H9 (cell line): ENCODE results near the gene SLC22A2. TPM values are rescaled to one million over a fixed set of nuclear protein-coding genes. Genes with fewer than 3 reads are reported as not detected.

Source experiments
- DNase-seq: peaks from one replicate; pipeline ENCODE4 v3.0.0-alpha.2; 2017
- H2AFZ ChIP-seq: one replicate; pipeline ENCODE4 v1.6.1; 2013; ENCODE audit warnings: mild to moderate bottlenecking, low read length, control low read depth, moderate library complexity
- H2AK5ac ChIP-seq: 2 replicates; pipeline ENCODE4 v1.6.1; 2013; ENCODE audit warnings: low read length, control low read depth, mixed read lengths; ENCODE audit not compliant: insufficient read length
- H2BK120ac ChIP-seq: one replicate; pipeline ENCODE4 v1.6.1; 2013; ENCODE audit warnings: low read depth, mild to moderate bottlenecking, low read length, control low read depth, inconsistent platforms; ENCODE audit not compliant: poor library complexity, severe bottlenecking
- H2BK12ac ChIP-seq: 2 replicates; pipeline ENCODE4 v1.6.1; 2013; ENCODE audit warnings: low read length, control low read depth, mixed read lengths, low read depth; ENCODE audit not compliant: insufficient read length
- H2BK15ac ChIP-seq: 2 replicates; pipeline ENCODE4 v1.6.1; 2013; ENCODE audit warnings: low read depth, low read length, control low read depth
- H2BK20ac ChIP-seq: one replicate; pipeline ENCODE4 v1.6.1; 2013; ENCODE audit warnings: low read depth, mild to moderate bottlenecking, low read length, control low read depth, inconsistent platforms; ENCODE audit not compliant: poor library complexity, severe bottlenecking
- H2BK5ac ChIP-seq: 2 replicates; pipeline ENCODE4 v1.6.1; 2013; ENCODE audit warnings: low read length, control low read depth, mixed read lengths; ENCODE audit not compliant: insufficient read length
- H3K14ac ChIP-seq: 2 replicates; pipeline ENCODE4 v1.6.1; 2013; ENCODE audit warnings: low read length, control low read depth; ENCODE audit not compliant: insufficient read depth
- H3K18ac ChIP-seq: 2 replicates; pipeline ENCODE4 v1.6.1; 2013; ENCODE audit warnings: low read depth, mild to moderate bottlenecking, mixed read lengths, low read length, control low read depth; ENCODE audit not compliant: insufficient read length
- H3K23ac ChIP-seq: 2 replicates; pipeline ENCODE4 v1.6.1; 2013; ENCODE audit warnings: low read length, control low read depth, mixed read lengths, low read depth; ENCODE audit not compliant: insufficient read length
- H3K23me2 ChIP-seq: 2 replicates; pipeline ENCODE4 v1.6.1; 2013; ENCODE audit warnings: low read depth, mild to moderate bottlenecking, mixed read lengths, low read length, control low read depth; ENCODE audit not compliant: insufficient read length, poor library complexity, severe bottlenecking
- H3K27ac ChIP-seq: 2 replicates; pipeline ENCODE4 v1.5.1; 2013; ENCODE audit warnings: low read length, control low read depth, mixed read lengths, low read depth; ENCODE audit not compliant: insufficient read length
- H3K27me3 ChIP-seq: 2 replicates; pipeline ENCODE4 v1.6.1; 2013; ENCODE audit warnings: low read length, control low read depth, inconsistent platforms; ENCODE audit not compliant: insufficient read depth
- H3K4ac ChIP-seq: 2 replicates; pipeline ENCODE4 v1.6.1; 2013; ENCODE audit warnings: low read depth, mild to moderate bottlenecking, control low read depth, inconsistent platforms, low read length, moderate library complexity
- H3K4me1 ChIP-seq: 2 replicates; pipeline ENCODE4 v1.6.1; 2013; ENCODE audit warnings: low read length, control low read depth, inconsistent platforms; ENCODE audit not compliant: insufficient read depth
- H3K4me2 ChIP-seq: 2 replicates; pipeline ENCODE4 v1.6.1; 2013; ENCODE audit warnings: low read length, control low read depth, mixed read lengths; ENCODE audit not compliant: insufficient read length, insufficient read depth
- H3K56ac ChIP-seq: 2 replicates; pipeline ENCODE4 v1.6.1; 2013; ENCODE audit warnings: low read depth, mild to moderate bottlenecking, mixed read lengths, low read length, control low read depth; ENCODE audit not compliant: insufficient read length
- H3K79me1 ChIP-seq: 2 replicates; pipeline ENCODE4 v1.6.1; 2013; ENCODE audit warnings: low read depth, mild to moderate bottlenecking, moderate library complexity, low read length, control low read depth, inconsistent platforms; ENCODE audit not compliant: insufficient read depth, poor library complexity, severe bottlenecking
- H3K79me2 ChIP-seq: 2 replicates; pipeline ENCODE4 v1.6.1; 2013; ENCODE audit warnings: low read length, control low read depth, inconsistent platforms; ENCODE audit not compliant: insufficient read depth
- H3K9ac ChIP-seq: 2 replicates; pipeline ENCODE4 v1.6.1; 2013; ENCODE audit warnings: low read length, control low read depth, mixed read lengths; ENCODE audit not compliant: insufficient read length; ENCODE audit errors: extremely low read depth
- H3K9me3 ChIP-seq: one replicate; pipeline ENCODE4 v1.6.1; 2013; ENCODE audit warnings: low read depth, low read length, inconsistent platforms; ENCODE audit not compliant: control insufficient read depth
- H3T11ph ChIP-seq: one replicate; pipeline ENCODE4 v1.6.1; 2013; ENCODE audit warnings: mild to moderate bottlenecking, low read length, control low read depth, inconsistent platforms
- H4K20me1 ChIP-seq: one replicate; pipeline ENCODE4 v1.6.1; 2013; ENCODE audit not compliant: control insufficient read depth, insufficient read length, insufficient read depth
- H4K5ac ChIP-seq: 2 replicates; pipeline ENCODE4 v1.6.1; 2013; ENCODE audit warnings: low read depth, mild to moderate bottlenecking, mixed read lengths, low read length, control low read depth; ENCODE audit not compliant: insufficient read length
- H4K8ac ChIP-seq: replicated peaks from 2 replicates; pipeline ENCODE4 v1.6.1; 2013; ENCODE audit warnings: low read length, control low read depth, mixed read lengths, low read depth; ENCODE audit not compliant: insufficient read length
- H4K91ac ChIP-seq: 2 replicates; pipeline ENCODE4 v1.6.1; 2013; ENCODE audit warnings: low read depth, mild to moderate bottlenecking, moderate library complexity, mixed read lengths, low read length, control low read depth; ENCODE audit not compliant: insufficient read length
- H3K27ac Mint-ChIP-seq, 3 experiments: 2 replicates in 2 of 3; 3 replicates in 1 of 3; pipeline ENCODE4 v1.8.0; 2020 to 2021; ENCODE audit warnings: mixed read lengths in 3 of 3, mild to moderate bottlenecking in 1 of 3, moderate library complexity in 1 of 3
- H3K27me3 Mint-ChIP-seq: 2 replicates; pipeline ENCODE4 v1.8.0; 2021; ENCODE audit warnings: low read depth, mild to moderate bottlenecking, moderate library complexity, mixed read lengths
- H3K36me3 Mint-ChIP-seq, 3 experiments: 2 replicates in 2 of 3; 3 replicates in 1 of 3; pipeline ENCODE4 v1.8.0; 2020 to 2021; ENCODE audit warnings: low read depth in 3 of 3, mixed read lengths in 3 of 3; ENCODE audit not compliant: insufficient read depth in 1 of 3
- H3K4me1 Mint-ChIP-seq, 2 experiments: 2 replicates each; pipeline ENCODE4 v1.8.0; 2020; ENCODE audit warnings: mixed read lengths in 2 of 2
- H3K4me3 Mint-ChIP-seq, 2 experiments: 2 replicates in 1 of 2; 3 replicates in 1 of 2; pipeline ENCODE4 v1.8.0; 2020 to 2021; ENCODE audit warnings: mild to moderate bottlenecking in 2 of 2, mixed read lengths in 2 of 2, moderate library complexity in 1 of 2
- H3K9me3 Mint-ChIP-seq, 2 experiments: 2 replicates in 1 of 2; 3 replicates in 1 of 2; pipeline ENCODE4 v1.8.0; 2020; ENCODE audit warnings: mild to moderate bottlenecking in 2 of 2, mixed read lengths in 2 of 2, moderate library complexity in 1 of 2
- CTCF ChIP-seq: fragments of 200-600 bp; sonication (generic); conservative IDR thresholded peaks from 3 replicates; pipeline ENCODE4 v1.8.0; 2021; ENCODE audit warnings: antibody characterized with exemption, mild to moderate bottlenecking
- WGBS: extraction: QIAGEN DNeasy Blood & Tissue Kit; methylation state at CpG from one replicate; pipeline ENCODE4 v1.1.7; 2013; ENCODE audit warnings: missing lambda C conversion rate, low lambda C conversion rate, mixed read lengths; ENCODE audit not compliant: insufficient read length; ENCODE audit errors: extremely low coverage; 5-methylcytosine and 5-hydroxymethylcytosine counted together
- total RNA-seq: library from RNA; stranded (reverse); gene quantifications from 2 replicates; pipeline ENCODE4 v1.2.1, GENCODE V29; 2021

Gene SLC22A2
- total RNA-seq, 1 experiment from 2014 or later, result 1.0 TPM

- no peak for TF ChIP-seq CTCF
- no peak overlapping the region for H2BK20ac ChIP-seq
- no peak overlapping the region for H4K8ac ChIP-seq
- H3K36me3 Mint-ChIP-seq, result peaks cover 20 to 31% (median 22%) of the 10 kb centered on the region in 3 experiments
- H3K9me3 Mint-ChIP-seq, result peaks cover 17 to 33% of the 10 kb centered on the region in 2 experiments
- H4K5ac ChIP-seq, result no peak overlapping the region
- no peaks in the 10 kb centered on the region for H3K79me1 ChIP-seq
- H3K79me2 ChIP-seq, result no peaks in the 10 kb centered on the region
- H3K4me3 Mint-ChIP-seq, result no peak overlapping the region; a peak in 1 of 5 replicates
- no peak overlapping the region for H2BK12ac ChIP-seq
- no peak overlapping the region for H3K27ac ChIP-seq
- no peak overlapping the region for H2BK5ac ChIP-seq
- H4K91ac ChIP-seq, result no peak overlapping the region
- H4K20me1 ChIP-seq, result no peaks in the 10 kb centered on the region
- no peak overlapping the region for H2BK15ac ChIP-seq
- no peak overlapping the region for H2BK120ac ChIP-seq
- WGBS, result no CpG with 5 or more reads among the region's 1 CpG
- no peak overlapping the region for H3K9ac ChIP-seq
- no peak overlapping the region for H3K4ac ChIP-seq
- peaks cover 42 to 49% of the 10 kb centered on the region in 2 experiments for H3K4me1 Mint-ChIP-seq
- H3K9me3 ChIP-seq, result peaks cover 4% of the 10 kb centered on the region
- no peaks in the 10 kb centered on the region for H3K27me3 Mint-ChIP-seq
- no peak for DNase-seq
- peaks cover 7% of the 10 kb centered on the region; the same call in 1 of the 2 replicates for H3K4me1 ChIP-seq
- H3K27ac Mint-ChIP-seq, result peak overlapping the region; percentile 22 to 96 (median 46)
- no peak overlapping the region for H3K23ac ChIP-seq
- H3K56ac ChIP-seq, result no peak overlapping the region
- no peak overlapping the region for H2AK5ac ChIP-seq
- no peak overlapping the region for H3K4me2 ChIP-seq
- H3K18ac ChIP-seq, result no peak overlapping the region
- no peak overlapping the region for H2AFZ ChIP-seq
- no peak overlapping the region for H3T11ph ChIP-seq
- H3K27me3 ChIP-seq, result no peaks in the 10 kb centered on the region
- no peak overlapping the region for H3K14ac ChIP-seq
- H3K23me2 ChIP-seq, result no peaks in the 10 kb centered on the region
These were observed 17.9 kb downstream of the SLC22A2 start for GRCh38 chr6:160240691-160241084.
